HG02870 (cell line): ENCODE data around the gene EHMT1.

ENCODE experiments used
- ATAC-seq: cut with Tn5 transposase; IDR thresholded peaks from one replicate; pipeline ENCODE4 v1.9.1; 2021; ENCODE audit warnings: mild to moderate bottlenecking, moderate library complexity; ENCODE audit not compliant: unreplicated experiment

EHMT1 gene

DNA sequence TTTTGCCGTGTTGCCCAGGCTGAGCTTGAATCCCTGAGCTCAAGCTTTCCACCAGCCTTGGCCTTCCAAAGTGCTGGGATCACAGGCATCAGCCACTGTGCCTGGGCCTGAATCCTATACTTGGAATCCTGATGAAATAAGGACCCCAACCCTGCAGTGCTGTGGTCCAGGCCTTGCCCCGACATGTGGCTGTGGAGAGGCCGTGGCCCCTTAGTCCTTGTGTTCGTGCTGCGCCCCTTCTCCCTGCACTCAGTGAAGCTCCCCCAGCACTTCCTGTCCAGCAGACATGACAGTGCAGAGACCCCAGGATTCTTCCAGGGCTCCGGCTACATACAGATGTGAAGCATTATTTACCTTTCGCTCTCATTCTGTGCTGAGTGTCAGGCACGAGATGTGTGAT is 52.9 kb downstream of the EHMT1 start:
- no peak for ATAC-seq

DNA sequence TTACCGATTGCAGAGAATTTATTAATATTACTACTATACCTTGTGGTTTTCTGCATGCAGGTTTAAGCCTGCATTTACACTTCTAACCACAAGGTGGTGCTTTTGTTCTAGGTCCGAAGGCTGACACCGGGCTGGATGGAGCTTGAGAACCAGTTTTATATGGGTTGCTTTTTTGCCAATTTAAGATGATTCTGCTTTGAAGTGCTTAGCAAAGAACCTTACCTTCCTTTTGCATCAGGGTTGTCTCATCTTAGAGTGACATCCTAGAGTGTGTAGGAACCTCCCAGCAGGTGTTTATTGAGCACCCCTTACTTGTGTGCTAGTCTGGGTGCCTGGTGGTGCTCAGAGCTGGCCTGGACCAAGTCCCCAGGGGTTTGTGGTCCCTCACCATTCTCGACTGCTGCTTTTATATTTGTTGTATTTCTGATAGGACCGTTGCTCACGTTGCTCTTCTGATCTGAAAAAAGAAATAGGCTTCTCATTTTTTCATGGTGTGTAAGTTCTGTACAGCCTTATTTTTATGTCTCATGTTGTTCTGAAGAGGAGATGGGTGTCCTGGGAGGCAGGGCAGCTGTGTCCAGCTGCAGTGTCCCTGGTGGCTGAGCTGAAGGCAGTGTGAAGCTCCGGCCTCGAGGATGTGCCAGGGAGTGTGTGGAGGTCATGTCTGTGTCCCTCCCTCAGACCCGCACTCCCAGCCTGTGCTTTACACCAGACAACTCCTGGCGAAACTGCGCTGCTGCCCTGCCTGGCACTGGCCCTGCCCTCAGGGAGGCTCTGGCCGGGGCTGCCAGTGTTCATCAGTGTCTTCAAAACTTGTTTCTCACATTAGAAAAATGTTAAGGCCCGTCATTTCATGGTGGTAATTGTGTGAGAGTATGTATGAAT is 54.3 kb downstream of the EHMT1 start:
- no peak for ATAC-seq

DNA sequence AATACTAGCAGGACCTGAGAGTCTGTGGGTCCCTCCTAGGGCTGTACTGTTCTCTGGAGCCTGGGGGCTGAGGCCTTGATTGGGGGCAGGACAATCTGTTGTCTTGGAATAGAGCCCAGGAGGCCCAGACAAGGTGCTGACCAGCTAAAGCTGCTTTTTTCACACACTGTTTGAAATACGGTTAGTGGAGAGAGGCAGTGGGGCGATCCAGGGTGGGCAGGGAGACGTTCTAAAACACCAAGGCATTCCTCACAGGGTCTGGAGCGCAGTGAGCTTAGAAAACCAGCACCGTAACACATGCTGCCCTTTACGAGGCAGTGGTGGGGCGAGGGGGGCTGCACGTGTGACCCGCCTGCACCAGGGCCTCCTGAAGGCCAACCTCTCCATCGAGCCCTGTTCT is 55.1 kb downstream of the EHMT1 start:
- no peak for ATAC-seq

DNA sequence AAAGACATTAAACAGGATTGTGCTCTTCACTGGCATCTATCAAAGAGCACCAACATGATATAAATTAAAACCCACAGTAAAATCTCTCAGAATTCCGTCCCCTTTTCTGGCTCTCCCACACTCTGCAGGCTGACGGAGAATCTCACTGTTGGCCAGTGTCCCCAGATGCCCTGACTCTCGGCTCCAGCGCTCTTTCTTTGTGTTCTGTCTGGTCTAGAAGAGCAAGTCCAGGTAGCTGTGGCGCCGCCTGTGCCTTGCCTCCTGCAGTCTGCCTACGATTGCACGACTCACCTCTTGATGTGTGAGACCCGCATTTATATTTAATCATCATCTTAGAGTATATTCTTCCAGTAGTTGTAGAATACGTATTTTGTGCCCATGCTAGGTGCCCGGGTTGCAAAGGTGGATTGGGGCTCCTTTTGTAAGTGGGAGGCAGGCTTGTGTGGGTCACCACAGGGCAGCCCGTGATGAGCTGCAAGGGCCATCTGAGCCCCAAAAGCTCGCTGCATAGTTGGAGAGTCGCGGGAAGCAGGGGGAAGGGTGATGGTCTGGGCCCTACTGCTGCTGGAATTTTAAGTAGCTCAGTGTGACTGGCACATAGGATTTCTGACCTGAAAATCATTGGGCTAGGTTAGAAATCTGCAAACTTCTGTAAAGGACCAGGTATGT is 55.6 kb downstream of the EHMT1 start:
- no peak for ATAC-seq

DNA sequence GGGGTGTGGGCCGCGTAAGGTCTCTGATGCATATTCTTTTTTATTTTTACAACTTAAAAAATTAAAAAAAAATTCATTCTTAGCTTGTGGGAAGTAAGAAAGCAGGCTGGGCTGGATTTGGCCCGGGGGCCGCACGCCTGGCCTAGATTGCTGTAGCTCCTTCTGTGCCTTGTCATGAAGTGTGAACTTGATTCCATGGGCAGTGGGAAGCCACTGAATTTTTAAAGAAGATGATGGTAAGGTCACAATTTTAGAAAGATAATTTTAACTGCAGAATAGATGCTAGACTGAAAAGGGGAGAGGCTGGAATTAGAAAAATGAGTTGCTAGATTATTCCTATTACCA is 56.1 kb downstream of the EHMT1 start:
- ATAC-seq = no peak

DNA sequence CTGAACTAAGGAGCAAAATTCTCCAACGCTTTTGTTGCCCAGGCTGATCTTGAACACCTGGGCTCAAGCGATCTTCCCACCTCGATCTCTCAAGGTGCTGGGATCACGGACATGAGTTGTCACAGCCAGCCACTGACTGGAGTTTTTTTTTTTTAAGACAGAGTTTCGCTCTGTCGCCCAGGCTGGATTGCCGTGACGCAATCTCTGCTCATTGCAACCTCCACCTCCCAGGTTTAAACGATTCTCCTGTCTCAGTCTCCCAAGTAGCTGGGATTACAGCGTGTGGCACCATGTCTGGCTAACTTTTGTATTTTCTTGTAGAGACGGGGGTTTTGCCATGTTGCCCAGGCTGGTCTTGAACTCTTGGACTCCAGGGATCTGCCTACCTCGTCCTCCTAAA is 58.2 kb downstream of the EHMT1 start:
- no peak for ATAC-seq

DNA sequence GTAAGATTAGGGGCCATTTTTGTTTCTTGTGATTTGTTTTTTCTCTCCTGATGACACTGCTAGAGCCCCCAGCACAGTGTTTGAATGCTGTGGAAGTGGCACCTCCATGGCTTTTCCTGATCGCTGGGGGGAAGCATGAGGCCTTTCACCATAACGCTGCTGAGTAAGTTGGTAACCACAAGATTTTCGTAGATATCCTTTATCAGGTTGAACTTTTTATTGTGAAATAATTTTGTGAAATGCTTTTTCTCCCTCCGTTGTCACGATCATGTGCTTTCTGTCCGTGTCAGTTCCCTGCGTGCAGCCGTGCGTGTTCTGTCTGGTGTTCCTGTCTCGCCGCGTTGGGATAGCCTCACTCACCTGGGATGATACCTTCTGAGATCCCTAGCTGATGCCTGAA is 59.4 kb downstream of the EHMT1 start:
- ATAC-seq = no peak

DNA sequence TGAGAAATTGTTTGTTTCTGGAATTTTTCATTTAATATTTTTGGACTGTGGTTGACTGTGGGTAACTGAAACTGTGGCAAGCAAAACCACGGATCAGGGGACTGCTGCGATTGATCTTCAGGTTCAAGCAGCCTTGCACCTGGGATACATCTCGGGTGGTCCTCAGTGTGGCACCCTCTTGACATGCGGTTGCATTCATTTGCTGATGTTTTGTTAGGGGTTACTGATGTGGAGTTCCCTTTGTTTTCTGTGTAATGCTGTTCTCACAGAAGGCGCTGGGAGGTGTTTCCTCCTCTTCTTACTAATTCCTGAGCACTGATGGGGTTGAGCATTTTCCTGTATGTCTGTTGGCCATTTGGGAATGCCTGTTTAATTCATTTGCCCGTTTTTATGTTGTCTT is 60.4 kb downstream of the EHMT1 start:
- no peak for ATAC-seq

DNA sequence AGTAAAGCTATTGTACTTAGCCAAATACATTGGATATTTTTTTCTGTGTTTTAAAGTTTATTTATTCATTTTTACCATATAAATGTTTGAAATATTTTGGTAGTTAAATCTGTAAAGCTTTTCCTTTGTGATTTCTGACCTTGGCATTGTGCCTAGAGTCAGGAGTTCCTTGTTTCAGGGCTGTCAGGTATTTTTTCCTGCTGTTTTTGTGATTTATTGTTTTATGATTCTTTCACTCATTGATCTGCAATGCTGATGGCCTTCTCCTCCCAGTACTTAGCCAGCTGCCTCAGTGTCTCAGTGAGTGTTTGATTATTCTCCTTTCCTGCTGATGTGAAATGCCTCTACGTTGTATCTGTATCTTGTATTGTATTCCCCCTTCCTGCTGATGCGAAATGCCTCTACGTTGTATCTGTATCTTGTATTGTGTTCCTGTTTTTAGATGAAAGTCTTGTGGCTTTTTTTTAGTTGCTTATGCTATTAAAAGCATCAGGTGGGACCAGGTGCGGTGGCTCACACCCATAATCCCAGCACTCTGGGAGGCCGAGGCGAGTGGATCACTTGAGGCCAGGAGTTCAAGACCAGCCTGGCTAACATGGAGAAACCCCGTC is 61.0 kb downstream of the EHMT1 start:
- no peak for ATAC-seq

DNA sequence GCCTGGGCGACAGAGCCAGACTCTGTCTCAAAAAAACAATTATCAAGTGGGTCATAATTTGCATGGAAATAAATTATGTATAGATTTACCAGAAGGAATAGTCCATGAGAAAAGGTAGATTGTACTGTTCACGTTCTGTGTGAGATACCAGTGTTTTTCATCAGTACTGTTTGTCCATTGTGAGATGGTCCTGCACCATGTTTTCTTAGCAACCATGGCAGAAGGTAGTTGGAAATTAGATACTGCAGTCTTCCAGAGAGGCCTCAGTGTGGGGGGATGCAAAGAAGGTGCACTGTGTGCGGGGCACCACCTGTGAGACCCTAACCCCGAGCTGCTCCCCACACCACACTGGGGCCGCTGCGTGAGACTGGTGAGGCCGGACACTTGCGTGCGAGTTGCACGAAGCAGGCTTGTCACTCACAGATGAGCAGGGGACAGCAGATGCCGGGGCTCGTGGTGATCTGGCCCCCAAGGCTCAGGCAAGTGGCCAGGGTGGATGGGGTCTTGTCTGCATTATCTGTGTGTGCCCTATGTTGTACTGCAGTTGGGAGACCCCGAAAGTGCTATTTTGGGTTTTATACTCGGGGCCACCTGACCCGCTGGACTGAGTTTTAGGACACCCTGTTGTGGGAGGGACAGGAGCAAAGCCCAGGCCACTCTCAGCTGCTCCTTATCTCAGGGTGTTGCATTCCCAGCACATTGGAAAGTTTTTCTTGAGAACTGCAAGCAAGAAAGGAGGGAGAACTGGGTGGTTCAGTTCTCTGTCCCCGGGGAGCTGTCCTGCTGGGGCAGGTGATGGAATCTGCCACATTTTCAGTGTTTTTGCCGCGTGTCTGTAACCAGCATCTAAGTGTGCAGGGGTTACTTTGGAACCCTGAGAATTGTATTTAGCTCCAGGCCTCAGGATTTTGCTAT is 61.9 kb downstream of the EHMT1 start:
- ATAC-seq = no peak

DNA sequence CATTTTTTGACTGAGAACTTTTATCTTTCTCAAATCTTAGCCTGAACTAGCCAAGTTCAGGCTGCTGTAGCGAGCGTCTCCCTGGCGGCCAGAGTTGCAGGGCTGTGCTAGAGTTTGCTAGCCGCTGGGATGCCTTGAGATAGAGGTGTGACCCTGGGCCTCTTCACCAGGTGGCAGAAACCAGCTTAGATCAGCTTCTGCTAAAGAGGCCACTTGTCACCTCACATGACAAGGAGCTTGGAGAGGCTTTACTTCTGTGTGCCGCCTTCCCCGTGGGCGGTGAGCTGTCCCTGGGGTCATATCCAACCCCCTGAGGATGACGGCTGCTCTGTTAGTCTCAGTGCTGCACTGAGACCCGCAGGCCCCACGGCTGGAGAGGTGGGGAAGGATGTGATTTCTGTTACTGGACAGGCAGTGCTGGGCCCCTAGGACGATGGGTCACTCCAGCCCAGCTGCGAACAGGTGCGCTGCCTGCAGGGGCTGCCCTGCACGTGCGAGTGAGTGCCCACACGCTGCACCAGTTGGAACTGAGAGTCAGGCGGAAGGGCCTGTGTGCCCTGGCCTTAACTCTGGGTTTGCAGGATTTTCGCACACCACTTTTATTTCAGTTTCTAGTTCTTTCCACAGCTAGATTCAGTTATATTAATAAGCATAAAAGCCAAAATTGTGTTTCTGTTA is 63.8 kb downstream of the EHMT1 start:
- ATAC-seq = no peak

DNA sequence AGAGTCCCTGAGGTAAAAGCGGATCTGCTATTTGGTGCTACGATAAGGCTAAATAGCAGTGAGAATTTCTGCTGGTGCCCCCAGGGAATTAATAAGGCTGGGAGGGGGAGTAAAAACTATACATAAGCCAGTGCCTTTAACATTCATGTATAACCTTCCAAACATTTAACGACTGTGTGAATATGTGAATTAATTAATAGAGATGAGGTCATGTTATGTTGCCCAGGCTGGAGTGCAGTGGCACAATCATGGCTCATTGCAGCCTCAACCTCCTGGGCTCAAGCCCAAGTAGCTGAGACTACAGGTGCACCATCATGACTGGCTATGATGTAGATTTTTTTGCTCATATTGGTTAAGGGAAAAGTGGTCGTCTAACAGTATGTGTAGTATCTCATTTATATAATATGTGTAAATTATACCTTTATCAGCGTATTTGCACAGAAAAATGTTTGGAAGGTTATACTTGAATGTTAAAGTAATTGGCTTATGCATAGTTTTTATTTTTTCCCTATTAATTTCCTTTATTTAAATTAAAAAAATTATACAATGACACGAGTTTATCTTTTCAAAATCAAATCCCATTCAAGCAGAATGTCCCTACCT is 64.6 kb downstream of the EHMT1 start:
- ATAC-seq = no peak

DNA sequence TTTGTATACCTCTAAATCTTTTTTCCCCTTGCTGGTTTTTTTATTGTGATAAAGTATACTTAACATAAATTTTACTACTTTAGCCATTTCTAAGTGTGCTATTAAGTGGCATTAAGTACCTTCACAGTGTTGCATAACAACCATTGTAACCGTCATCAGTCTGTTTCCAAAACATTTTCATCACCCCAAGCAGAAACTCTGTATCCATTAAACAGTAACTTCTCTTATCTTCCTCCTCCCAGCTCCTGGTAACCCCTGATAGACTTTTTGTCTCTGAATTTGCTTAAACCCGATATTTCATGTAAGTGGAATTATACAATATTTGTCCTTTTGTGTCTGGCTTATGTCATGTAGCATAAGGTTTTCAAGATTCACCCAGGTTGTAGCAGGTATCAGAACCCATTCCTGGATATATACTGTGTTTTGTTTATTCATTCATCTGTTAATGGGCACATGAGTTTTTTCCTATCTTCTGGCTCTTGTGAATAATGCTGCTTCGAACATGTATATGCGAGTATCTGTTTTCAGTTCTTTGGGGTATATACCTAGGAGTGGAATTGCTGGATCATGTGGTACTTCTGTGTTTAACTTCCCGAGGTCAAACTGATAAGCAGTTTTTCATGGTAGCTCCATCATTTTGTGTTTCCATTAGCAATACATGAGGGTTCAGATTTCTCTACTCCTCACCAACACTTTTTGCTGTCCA is 66.4 kb downstream of the EHMT1 start:
- ATAC-seq = no peak

DNA sequence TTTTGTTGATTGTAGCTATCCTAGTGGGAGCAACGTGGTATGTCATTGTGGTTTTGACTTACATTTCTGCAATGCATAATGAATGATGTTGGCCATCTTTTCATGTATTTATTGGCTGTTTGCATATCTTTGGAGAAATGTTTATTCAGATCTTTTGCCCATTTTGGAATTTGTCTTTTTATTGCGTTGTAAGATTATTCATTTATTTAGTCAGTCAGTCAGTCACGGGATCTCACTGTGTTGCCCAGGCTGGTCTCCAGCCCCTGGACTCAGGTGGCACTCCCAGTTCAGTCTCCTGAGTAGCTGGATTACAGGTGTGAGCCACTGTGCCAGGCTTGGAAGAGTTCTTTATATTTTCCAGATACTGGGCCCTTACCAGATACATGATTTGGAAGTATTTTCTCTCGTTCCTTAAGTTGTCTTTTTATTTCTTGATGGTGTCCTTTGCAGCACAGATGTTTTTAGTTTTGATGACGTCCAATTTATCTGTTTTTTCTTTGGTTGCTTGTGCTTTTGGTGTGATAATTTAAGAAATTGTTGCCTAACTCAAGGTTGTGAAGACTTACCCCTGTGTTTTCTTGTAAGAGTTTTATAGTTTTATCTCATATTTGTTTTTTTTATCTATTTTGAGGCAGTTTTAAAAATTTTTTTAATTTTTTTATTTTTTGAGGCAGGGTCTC is 67.1 kb downstream of the EHMT1 start:
- no peak for ATAC-seq

DNA sequence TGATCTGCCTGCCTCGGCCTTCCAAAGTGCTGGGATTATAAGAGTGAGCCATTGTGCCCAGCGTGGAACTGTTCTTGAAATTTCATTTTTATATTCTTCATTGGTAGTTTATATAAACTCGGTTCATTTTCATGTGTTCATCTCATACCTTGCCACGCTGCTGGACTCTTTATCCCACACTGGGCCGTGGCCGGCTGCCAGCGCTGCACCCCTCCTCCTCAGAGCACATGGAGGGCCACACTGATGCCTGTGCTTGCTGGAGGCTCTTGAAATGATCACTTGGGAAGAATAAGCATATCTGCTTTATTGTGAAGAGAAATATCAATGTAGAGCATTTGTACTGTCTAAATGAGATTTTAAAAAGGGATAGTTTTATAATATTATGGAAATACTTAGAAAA is 69.5 kb downstream of the EHMT1 start:
- no peak for ATAC-seq

DNA sequence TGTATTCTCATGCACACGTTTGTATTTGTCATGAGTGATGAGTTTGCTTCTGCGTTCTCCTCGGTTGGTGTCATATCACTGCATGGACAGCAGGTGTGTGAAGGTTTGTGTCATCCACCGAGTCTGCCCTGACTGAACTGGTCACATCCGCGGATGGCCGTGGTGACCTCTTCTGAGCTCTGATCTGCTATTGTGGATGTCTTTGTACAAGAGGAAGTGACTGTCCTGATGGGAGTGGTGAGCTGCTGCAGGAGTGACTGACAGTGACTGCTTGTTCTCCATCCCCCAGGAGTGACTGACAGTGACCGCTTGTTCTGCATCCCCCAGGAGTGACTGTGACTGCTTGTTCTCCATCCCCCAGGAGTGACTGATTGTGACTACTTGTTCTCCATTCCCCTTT is 69.9 kb downstream of the EHMT1 start:
- ATAC-seq = no peak

DNA sequence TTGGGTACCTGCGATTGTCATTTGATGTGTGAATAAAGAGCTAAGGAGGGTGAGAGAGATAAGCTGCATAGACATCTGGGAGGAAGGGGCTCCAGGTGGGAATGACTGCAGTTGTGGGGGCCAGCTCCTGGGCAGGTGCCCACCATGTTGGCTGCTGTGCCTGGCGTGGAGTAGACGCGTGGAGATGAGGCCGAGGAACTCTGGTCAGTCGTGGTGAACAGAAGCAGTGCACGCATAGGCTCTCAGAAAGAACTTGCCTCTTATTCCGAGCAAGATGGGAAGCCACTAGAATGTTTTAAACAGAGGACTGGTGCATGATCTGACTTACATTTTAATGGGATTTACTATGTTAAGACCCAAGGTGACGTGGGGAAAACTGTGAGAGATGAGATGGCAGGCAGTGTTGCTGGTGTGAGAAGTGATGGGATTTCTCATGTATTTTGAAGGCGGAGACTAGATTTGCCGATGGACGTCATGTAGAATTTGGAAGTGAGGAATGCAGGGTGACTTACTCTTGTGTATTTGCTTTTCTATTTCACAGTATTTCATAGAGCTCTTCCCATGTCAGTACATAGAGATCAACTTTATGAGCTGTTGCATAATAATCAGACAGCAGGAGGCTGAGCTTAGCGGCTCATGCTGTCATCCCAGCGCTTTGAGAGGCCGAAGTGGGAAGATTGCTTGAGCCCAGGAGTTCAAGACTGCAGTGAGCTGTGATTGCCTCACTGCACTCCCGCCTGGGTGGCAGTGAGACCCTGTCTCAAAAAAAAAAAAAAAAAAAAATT is 71.1 kb downstream of the EHMT1 start:
- no peak for ATAC-seq

DNA sequence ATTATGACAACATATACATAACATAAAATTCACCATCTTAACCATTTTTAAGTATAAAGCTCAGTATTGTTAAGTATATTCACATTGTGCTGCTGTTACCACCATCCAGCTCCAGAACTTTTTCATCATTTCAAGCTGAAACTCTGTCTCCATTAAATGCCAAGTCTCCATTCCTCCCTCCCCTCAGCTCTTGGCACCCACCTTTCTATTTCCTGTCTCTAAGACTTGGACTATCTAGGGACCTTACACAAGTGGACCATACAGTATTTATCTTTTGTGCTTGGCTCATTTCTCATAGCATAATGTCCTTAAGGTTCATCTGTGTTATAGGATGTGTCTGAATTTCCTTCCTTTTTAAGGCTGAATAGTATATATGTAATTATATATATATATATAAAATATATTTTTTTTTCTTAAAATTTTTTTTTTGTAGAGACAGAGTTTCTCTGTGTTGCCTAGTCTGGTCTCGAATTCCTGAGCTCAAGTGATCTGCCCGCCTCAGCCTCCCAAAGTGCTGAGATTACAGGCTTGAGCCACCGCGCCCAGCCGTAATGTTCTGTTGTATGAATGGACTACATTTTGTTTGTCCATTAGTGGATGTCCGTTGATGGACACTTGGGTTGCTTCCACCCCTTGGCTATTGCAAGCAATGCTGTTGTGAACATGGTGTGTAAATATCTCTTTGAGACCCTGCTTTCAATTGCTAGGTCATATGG is 72.3 kb downstream of the EHMT1 start:
- ATAC-seq = no peak
